CD4-positive, alpha-beta T cell (primary cell): ENCODE data around the gene FAM76B. TPM values are rescaled to one million over a fixed set of nuclear protein-coding genes. Genes with fewer than 3 reads are reported as not detected.

Experiments used
- ATAC-seq: fragments of 200-7000 bp; cut with Tn5 transposase; one replicate; pipeline ENCODE4 v1.10.0; 2022; ENCODE audit warnings: mild to moderate bottlenecking; ENCODE audit not compliant: poor library complexity
- CTCF ChIA-PET: fragments of 350-600 bp; sonication (Branson Sonifier 250); formaldehyde crosslinking; loops from one replicate; lab custom pipeline; 2021; ENCODE audit warnings: antibody characterized with exemption, inconsistent platforms; lab: Charles Lee
- POLR2A ChIA-PET: fragments of 350-600 bp; sonication (Branson Sonifier 250); formaldehyde crosslinking; loops from one replicate; lab custom pipeline; 2021; ENCODE audit warnings: antibody characterized with exemption, inconsistent platforms; lab: Charles Lee
- DNase-seq, 14 experiments: peaks; one replicate each; pipeline ENCODE4 v3.0.0-alpha.2; 2013 to 2020; ENCODE audit warnings: mixed read lengths in 2 of 14
- H3K27ac ChIP-seq, 2 donors: one replicate each; pipeline versions ENCODE4 v1.5.1 to v1.7.0; 2013; ENCODE audit warnings: low read length in 2 of 2, low read depth in 1 of 2, mild to moderate bottlenecking in 1 of 2
- H3K27me3 ChIP-seq, 2 experiments: 1 replicate in 1 of 2; 2 replicates in 1 of 2; pipeline versions ENCODE4 v1.6.1 to v1.7.0; 2013; ENCODE audit warnings: low read length in 2 of 2, control low read depth in 1 of 2, mild to moderate bottlenecking in 1 of 2, moderate library complexity in 1 of 2; ENCODE audit not compliant: insufficient read depth in 2 of 2, control insufficient read depth in 1 of 2
- H3K36me3 ChIP-seq: one replicate; pipeline ENCODE4 v1.6.1; 2013; ENCODE audit warnings: low read length, control low read depth; ENCODE audit not compliant: insufficient read depth
- H3K4me1 ChIP-seq: one replicate; pipeline ENCODE4 v1.6.1; 2013; ENCODE audit warnings: low read length, control low read depth; ENCODE audit not compliant: insufficient read depth
- H3K4me3 ChIP-seq: one replicate; pipeline ENCODE4 v1.5.1; 2013; ENCODE audit warnings: mild to moderate bottlenecking, low read length, moderate library complexity
- H3K9me3 ChIP-seq, 2 experiments: 1 replicate in 1 of 2; 2 replicates in 1 of 2; pipeline versions ENCODE4 v1.6.1 to v1.7.0; 2013; ENCODE audit warnings: low read length in 2 of 2, mild to moderate bottlenecking in 2 of 2, control low read depth in 1 of 2, moderate library complexity in 1 of 2; ENCODE audit not compliant: control insufficient read depth in 1 of 2, insufficient read depth in 1 of 2
- H3K27ac Mint-ChIP-seq: one replicate; pipeline ENCODE4 v1.8.0; 2020; ENCODE audit warnings: mixed read lengths
- H3K27me3 Mint-ChIP-seq: one replicate; pipeline ENCODE4 v1.8.0; 2021; ENCODE audit warnings: mixed read lengths
- H3K36me3 Mint-ChIP-seq: one replicate; pipeline ENCODE4 v1.8.0; 2021; ENCODE audit warnings: low read depth, mixed read lengths
- H3K4me1 Mint-ChIP-seq: one replicate; pipeline ENCODE4 v1.8.0; 2021; ENCODE audit warnings: low read depth, mixed read lengths
- H3K4me3 Mint-ChIP-seq: one replicate; pipeline ENCODE4 v1.8.0; 2020; ENCODE audit warnings: mild to moderate bottlenecking, mixed read lengths
- H3K9me3 Mint-ChIP-seq: one replicate; pipeline ENCODE4 v1.8.0; 2020; ENCODE audit warnings: mixed read lengths
- CTCF ChIP-seq: fragments of 200-600 bp; IDR thresholded peaks from one replicate; pipeline ENCODE4 v1.8.0; 2022; ENCODE audit warnings: antibody characterized with exemption, mild to moderate bottlenecking
- intact Hi-C, 2 experiments: fragments of 100-400 bp; cut with DNase I in 1 of 2; cut with micrococcal nuclease in 1 of 2; formaldehyde crosslinking; loops; one replicate each; pipeline versions ENCODE4 v1.15.1 to v1.9.0; 2023 to 2025; cut with DNase I, micrococcal nuclease
- total RNA-seq, 174 experiments: library from RNA in 2 of 174; stranded (reverse) in 2 of 174; gene quantifications; one replicate each; pipeline ENCODE4 v1.2.3 and lab custom pipeline; 2021 to 2026

FAM76B gene
- total RNA-seq, 2 experiments from 2014 or later = 95.1 to 101 TPM

DNA sequence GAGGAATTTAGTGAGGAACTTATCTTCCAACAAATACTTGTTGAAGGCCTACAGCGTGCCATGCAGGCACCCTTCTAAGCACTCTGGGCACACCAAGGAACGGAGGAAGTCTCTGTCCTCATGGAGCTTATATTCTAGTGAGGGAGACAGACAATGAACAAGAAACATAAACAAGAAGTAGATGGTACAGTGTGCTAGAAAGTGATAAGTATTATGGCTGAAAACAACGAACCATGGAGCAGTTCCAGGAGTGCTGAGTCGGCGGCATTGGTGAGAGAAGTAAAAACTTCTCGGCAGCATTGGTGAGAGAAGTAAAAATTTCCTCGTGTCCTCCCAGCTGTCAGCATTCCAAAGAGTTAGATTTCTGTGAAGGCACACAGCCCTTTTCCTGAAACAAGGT, 53.2 kb downstream of the FAM76B start:
- CTCF ChIA-PET = interaction anchor here (0.5 to 1.2 kb wide), 2 partner anchors 10 to 1114 kb away, joined by 3 to 4 read pairs; no protein-coding TSS in a partner anchor
- Mint-ChIP-seq H3K4me1 (peaks cover 10% of the 10 kb centered on the region), H3K9me3 (no peaks in the 10 kb centered on the region), H3K4me3 (no peak overlapping the region), H3K27ac (no peak overlapping the region), H3K27me3 (no peaks in the 10 kb centered on the region), H3K36me3 (no peaks in the 10 kb centered on the region)
- no peak overlapping the region for H3K4me3 ChIP-seq
- peaks cover 6% of the 10 kb centered on the region for H3K4me1 ChIP-seq
- DNase-seq (no peak), ATAC-seq (no peak)
- POLR2A ChIA-PET = no interaction called here
- H3K9me3 ChIP-seq = no peaks in the 10 kb centered on the region
- no peak for TF ChIP-seq CTCF
- H3K27me3 ChIP-seq = no peaks in the 10 kb centered on the region
- intact Hi-C loops = no loop called here
- no peak overlapping the region for H3K27ac ChIP-seq
- no peaks in the 10 kb centered on the region for H3K36me3 ChIP-seq

GRCh38 chr11:95734009-95734572, 55.5 kb downstream of the FAM76B start:
- POLR2A ChIA-PET = no interaction called here
- CTCF ChIA-PET = interaction anchor here (0.6 to 1.1 kb wide), 2 partner anchors 29 to 300 kb away, joined by 3 to 5 read pairs; no protein-coding TSS in a partner anchor
- Mint-ChIP-seq H3K9me3 (no peaks in the 10 kb centered on the region), H3K27me3 (no peaks in the 10 kb centered on the region), H3K36me3 (no peaks in the 10 kb centered on the region), H3K4me3 (no peak overlapping the region), H3K4me1 (peaks cover 10% of the 10 kb centered on the region), H3K27ac (no peak overlapping the region)
- H3K36me3 ChIP-seq = no peaks in the 10 kb centered on the region
- peaks cover 6% of the 10 kb centered on the region for H3K4me1 ChIP-seq
- no peak overlapping the region for H3K4me3 ChIP-seq
- intact Hi-C loops = no loop called here
- ATAC-seq = no peak
- H3K27me3 ChIP-seq = no peaks in the 10 kb centered on the region
- H3K27ac ChIP-seq = no peak overlapping the region
- H3K9me3 ChIP-seq = no peaks in the 10 kb centered on the region
- no peak for TF ChIP-seq CTCF
- peak in 1 of 14 experiments; percentile 6 for DNase-seq

DNA sequence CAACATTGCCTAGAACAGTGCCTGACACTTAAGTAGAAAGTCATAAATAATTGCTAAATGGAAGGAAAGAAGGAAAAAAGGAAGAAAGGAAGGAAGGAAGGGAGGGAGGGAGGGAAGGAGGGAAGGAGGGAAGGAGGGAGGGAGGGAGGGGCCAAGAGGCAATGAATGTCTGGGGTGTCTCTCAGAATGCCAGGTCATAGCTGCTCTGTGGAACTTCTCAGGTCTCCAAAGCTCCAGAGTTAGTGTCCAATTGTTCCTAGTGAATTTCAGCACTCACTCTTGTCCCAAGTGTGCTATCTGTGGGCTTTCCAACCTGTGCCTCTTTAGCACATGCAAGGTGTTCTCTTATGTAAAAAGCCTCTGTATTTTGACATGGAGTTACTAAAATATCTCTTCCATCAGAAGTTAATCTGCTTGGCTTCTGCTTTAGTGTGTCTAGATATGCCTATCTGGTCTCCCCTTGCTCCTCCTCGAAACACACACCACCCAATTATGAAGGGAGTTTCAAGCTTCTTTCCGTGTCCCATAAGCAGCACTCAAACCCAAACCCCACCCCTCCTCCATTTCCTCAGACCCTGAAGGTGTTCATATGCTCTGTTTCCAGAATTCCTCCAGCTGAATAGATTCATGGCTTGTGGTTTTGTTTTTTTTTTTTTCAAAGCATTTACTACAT, 56.5 kb downstream of the FAM76B start:
- Histone ChIP-seq H3K4me3 (no peak overlapping the region), H3K9me3 (no peaks in the 10 kb centered on the region), H3K4me1 (peaks cover 6% of the 10 kb centered on the region), H3K36me3 (no peaks in the 10 kb centered on the region), H3K27ac (no peak overlapping the region), H3K27me3 (no peaks in the 10 kb centered on the region)
- Mint-ChIP-seq H3K36me3 (no peaks in the 10 kb centered on the region), H3K4me3 (no peak overlapping the region), H3K27me3 (no peaks in the 10 kb centered on the region), H3K27ac (no peak overlapping the region), H3K4me1 (peaks cover 10% of the 10 kb centered on the region), H3K9me3 (no peaks in the 10 kb centered on the region)
- no peak for TF ChIP-seq CTCF
- POLR2A ChIA-PET = interaction anchor here (0.9 kb wide), 1 partner anchor 56 kb away, joined by 3 read pairs; no protein-coding TSS in a partner anchor
- intact Hi-C loops = no loop called here
- ATAC-seq = no peak
- CTCF ChIA-PET = interaction anchor here (0.6 to 1.1 kb wide), 3 partner anchors 10 to 299 kb away, joined by 3 to 5 read pairs (median 3); no protein-coding TSS in a partner anchor
- DNase-seq = no peak
